Fibroblast of lung (primary cell): ENCODE measurements around the gene CLIP2. TPM values are rescaled to one million over a fixed set of nuclear protein-coding genes. Genes with fewer than 3 reads are reported as not detected.

ENCODE experiments used
- DNase-seq, 2 donors: peaks; one replicate each; pipeline versions ENCODE4 v3.0.0 to v3.0.0-alpha.2; 2010; ENCODE audit warnings: low read depth in 2 of 2
- H2AFZ ChIP-seq: 2 replicates; pipeline ENCODE4 v1.5.1; 2012; ENCODE audit warnings: low read length, control low read depth, inconsistent platforms
- H3K27ac ChIP-seq: 2 replicates; pipeline ENCODE4 v1.5.1; 2011; ENCODE audit warnings: low read length, control low read depth; ENCODE audit not compliant: insufficient read depth
- H3K27me3 ChIP-seq: 2 replicates; pipeline ENCODE4 v1.5.1; 2011; ENCODE audit warnings: mild to moderate bottlenecking, low read length; ENCODE audit not compliant: control insufficient read depth, insufficient read depth
- H3K36me3 ChIP-seq: 2 replicates; pipeline ENCODE4 v1.5.1; 2011; ENCODE audit warnings: low read length; ENCODE audit not compliant: control insufficient read depth, insufficient read depth
- H3K4me1 ChIP-seq: 2 replicates; pipeline ENCODE4 v1.5.1; 2011; ENCODE audit warnings: low read length; ENCODE audit not compliant: control insufficient read depth, insufficient read depth; ENCODE audit errors: extremely low read depth
- H3K4me2 ChIP-seq: 2 replicates; pipeline ENCODE4 v1.5.1; 2011; ENCODE audit warnings: low read length, control low read depth; ENCODE audit not compliant: insufficient read depth; ENCODE audit errors: extremely low read depth
- H3K4me3 ChIP-seq, 4 experiments: fragments of 200-600 bp in 1 of 4; sonication (generic) in 1 of 4; replicated peaks in 1 of 4; 2 replicates each; pipeline ENCODE4 v1.5.1; 2011 to 2016; ENCODE audit warnings: low read length in 4 of 4, low read depth in 3 of 4, mild to moderate bottlenecking in 3 of 4, control low read depth in 2 of 4, inconsistent platforms in 1 of 4, mixed read lengths in 1 of 4; ENCODE audit not compliant: insufficient read depth in 1 of 4; ENCODE audit errors: control extremely low read depth in 1 of 4
- H3K79me2 ChIP-seq: 2 replicates; pipeline ENCODE4 v1.5.1; 2012; ENCODE audit warnings: mild to moderate bottlenecking, low read length, inconsistent platforms; ENCODE audit not compliant: control insufficient read depth, insufficient read depth
- H3K9ac ChIP-seq: 2 replicates; pipeline ENCODE4 v1.5.1; 2011; ENCODE audit warnings: mild to moderate bottlenecking, low read length, control low read depth; ENCODE audit not compliant: insufficient read depth
- H3K9me3 ChIP-seq: 2 replicates; pipeline ENCODE4 v1.5.1; 2012; ENCODE audit warnings: low read depth, low read length; ENCODE audit not compliant: control insufficient read depth, insufficient read depth
- H4K20me1 ChIP-seq: 2 replicates; pipeline ENCODE4 v1.5.1; 2011; ENCODE audit warnings: low read length; ENCODE audit not compliant: control insufficient read depth, insufficient read depth; ENCODE audit errors: extremely low read depth
- EZH2 ChIP-seq: IDR thresholded peaks from 2 replicates; pipeline ENCODE4 v1.5.1; 2012; ENCODE audit warnings: low read length, control low read depth, mild to moderate bottlenecking; ENCODE audit errors: missing control alignments
- polyA plus RNA-seq, 2 donors: library from polyadenylated mRNA; depleted of rRNA in 1 of 2; stranded (reverse) in 1 of 2; unstranded in 1 of 2; fragments of >200 nt; gene quantifications; 2 replicates each; pipeline ENCODE4 v1.2.1, GENCODE V29; 2011 to 2012; ENCODE audit warnings: missing spikeins in 1 of 2
- total RNA-seq: library from RNA; depleted of rRNA; stranded (reverse); fragments of >200 nt; gene quantifications from 2 replicates; pipeline ENCODE4 v1.2.1, GENCODE V29; 2014
- TF ChIP-seq, protein P1 (sequence below), 2 donors: IDR thresholded peaks in 1 of 2; conservative IDR thresholded peaks in 1 of 2; 1 replicate in 1 of 2; 2 replicates in 1 of 2; pipeline ENCODE4 v1.5.1; 2011 to 2012; ENCODE audit warnings: low read length in 2 of 2, control low read depth in 1 of 2, inconsistent platforms in 1 of 2, low read depth in 1 of 2, mild to moderate bottlenecking in 1 of 2

CLIP2 gene
- total and polyA plus RNA-seq, 2 donors (not counting 1 experiment from before 2014, with no cell fraction given) = 13.1 to 77.8 TPM

GRCh38 chr7:74252893-74253292 is 36.3 kb upstream of the CLIP2 start:
- no peak overlapping the region for H2AFZ ChIP-seq
- no peaks in the 10 kb centered on the region for H3K27me3 ChIP-seq
- H3K4me2 ChIP-seq = peak overlapping the region; percentile 85
- no peak overlapping the region for H3K4me3 ChIP-seq
- H3K9ac ChIP-seq = no peak overlapping the region
- H3K36me3 ChIP-seq = peaks cover 5% of the 10 kb centered on the region
- TF ChIP-seq, protein P1, sequence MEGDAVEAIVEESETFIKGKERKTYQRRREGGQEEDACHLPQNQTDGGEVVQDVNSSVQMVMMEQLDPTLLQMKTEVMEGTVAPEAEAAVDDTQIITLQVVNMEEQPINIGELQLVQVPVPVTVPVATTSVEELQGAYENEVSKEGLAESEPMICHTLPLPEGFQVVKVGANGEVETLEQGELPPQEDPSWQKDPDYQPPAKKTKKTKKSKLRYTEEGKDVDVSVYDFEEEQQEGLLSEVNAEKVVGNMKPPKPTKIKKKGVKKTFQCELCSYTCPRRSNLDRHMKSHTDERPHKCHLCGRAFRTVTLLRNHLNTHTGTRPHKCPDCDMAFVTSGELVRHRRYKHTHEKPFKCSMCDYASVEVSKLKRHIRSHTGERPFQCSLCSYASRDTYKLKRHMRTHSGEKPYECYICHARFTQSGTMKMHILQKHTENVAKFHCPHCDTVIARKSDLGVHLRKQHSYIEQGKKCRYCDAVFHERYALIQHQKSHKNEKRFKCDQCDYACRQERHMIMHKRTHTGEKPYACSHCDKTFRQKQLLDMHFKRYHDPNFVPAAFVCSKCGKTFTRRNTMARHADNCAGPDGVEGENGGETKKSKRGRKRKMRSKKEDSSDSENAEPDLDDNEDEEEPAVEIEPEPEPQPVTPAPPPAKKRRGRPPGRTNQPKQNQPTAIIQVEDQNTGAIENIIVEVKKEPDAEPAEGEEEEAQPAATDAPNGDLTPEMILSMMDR (conservative IDR thresholded peaks at IDR 0.05 in 1 of 2, IDR thresholded peaks at IDR 0.05 in 1 of 2; ENCODE audit: low read depth in 1 of 2, low read length in 2 of 2) = no peak
- no peak for TF ChIP-seq EZH2
- H3K27ac ChIP-seq = peak overlapping the region; percentile 4
- H3K4me1 ChIP-seq = peaks cover 9% of the 10 kb centered on the region
- DNase-seq = no peak
- H4K20me1 ChIP-seq = no peaks in the 10 kb centered on the region
- H3K9me3 ChIP-seq = no peaks in the 10 kb centered on the region
- peaks cover 13% of the 10 kb centered on the region for H3K79me2 ChIP-seq

DNA sequence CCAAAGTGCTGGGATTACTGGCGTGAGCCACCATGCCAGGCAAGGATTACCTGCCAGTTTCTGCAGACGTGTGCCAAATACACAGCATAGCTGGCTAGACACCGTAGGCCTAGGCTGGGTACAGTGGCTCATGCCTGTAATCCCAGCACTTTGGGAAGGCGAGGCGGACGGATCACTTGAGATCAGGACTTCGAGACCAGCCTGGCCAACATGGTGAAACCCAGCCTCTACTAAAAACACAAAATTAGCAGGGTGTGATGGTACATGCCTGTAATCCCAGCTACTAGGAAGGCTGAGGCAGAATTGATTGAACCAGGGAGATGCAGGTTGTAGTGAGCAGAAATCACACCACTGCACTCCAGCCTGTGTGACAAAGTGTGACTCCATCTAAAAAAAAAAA is 35.9 kb upstream of the CLIP2 start:
- no peak for TF ChIP-seq EZH2
- TF ChIP-seq, protein P1 (conservative IDR thresholded peaks at IDR 0.05 in 1 of 2, IDR thresholded peaks at IDR 0.05 in 1 of 2; ENCODE audit: low read depth in 1 of 2, low read length in 2 of 2) = no peak
- no peaks in the 10 kb centered on the region for H4K20me1 ChIP-seq
- H2AFZ ChIP-seq = no peak overlapping the region
- peak overlapping the region; percentile 85 for H3K4me2 ChIP-seq
- H3K27me3 ChIP-seq = no peaks in the 10 kb centered on the region
- H3K79me2 ChIP-seq = peaks cover 13% of the 10 kb centered on the region
- H3K4me3 ChIP-seq = peak overlapping the region; percentile 76 to 99 (median 96)
- H3K36me3 ChIP-seq = peaks cover 5% of the 10 kb centered on the region
- no peak for DNase-seq
- H3K27ac ChIP-seq = peak overlapping the region; percentile 99
- peaks cover 9% of the 10 kb centered on the region for H3K4me1 ChIP-seq
- no peaks in the 10 kb centered on the region for H3K9me3 ChIP-seq
- H3K9ac ChIP-seq = peak overlapping the region; percentile 98

- no peak for TF ChIP-seq EZH2
- TF ChIP-seq, protein P1 (conservative IDR thresholded peaks at IDR 0.05 in 1 of 2, IDR thresholded peaks at IDR 0.05 in 1 of 2; ENCODE audit: low read depth in 1 of 2, low read length in 2 of 2) = no peak
- peak overlapping the region; percentile 92 for H2AFZ ChIP-seq
- no peaks in the 10 kb centered on the region for H3K27me3 ChIP-seq
- H4K20me1 ChIP-seq = no peaks in the 10 kb centered on the region
- peak overlapping the region; percentile 99 for H3K27ac ChIP-seq
- peaks cover 5% of the 10 kb centered on the region for H3K36me3 ChIP-seq
- peaks cover 13% of the 10 kb centered on the region for H3K79me2 ChIP-seq
- peaks cover 9% of the 10 kb centered on the region for H3K4me1 ChIP-seq
- H3K9me3 ChIP-seq = no peaks in the 10 kb centered on the region
- peak overlapping the region; percentile 85 for H3K4me2 ChIP-seq
- H3K4me3 ChIP-seq = peak overlapping the region; percentile 76 to 99 (median 96)
- peak overlapping the region; percentile 98 for H3K9ac ChIP-seq
- no peak for DNase-seq
Measured at GRCh38 chr7:74253835-74254128, 35.4 kb upstream of the CLIP2 start.
